GM21723 (cell line): ENCODE data around the gene SUPT3H.

ENCODE experiments used
- ATAC-seq: cut with Tn5 transposase; IDR thresholded peaks from one replicate; pipeline ENCODE4 v1.9.1; 2021; ENCODE audit warnings: mild to moderate bottlenecking, moderate library complexity; ENCODE audit not compliant: unreplicated experiment

Gene SUPT3H

DNA sequence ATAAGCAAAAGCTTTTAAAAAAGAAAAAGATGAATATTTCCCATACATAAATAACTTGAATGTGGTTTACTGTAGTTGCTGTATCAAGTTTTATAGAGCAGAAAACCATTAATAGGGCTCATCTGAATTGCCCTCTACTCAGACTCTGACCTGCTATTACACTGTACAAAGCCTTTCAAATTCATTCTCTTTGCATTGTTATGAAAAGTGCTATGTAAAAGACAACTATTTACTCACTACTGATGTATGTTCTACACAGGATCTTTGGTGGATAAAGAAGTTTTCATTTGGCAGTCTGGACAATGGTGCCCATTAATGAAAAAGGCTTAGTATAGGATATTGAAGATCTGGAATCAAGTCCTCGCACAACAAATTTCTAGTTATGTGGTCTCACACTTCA, 248.7 kb downstream of the SUPT3H start:
- ATAC-seq: no peak

DNA sequence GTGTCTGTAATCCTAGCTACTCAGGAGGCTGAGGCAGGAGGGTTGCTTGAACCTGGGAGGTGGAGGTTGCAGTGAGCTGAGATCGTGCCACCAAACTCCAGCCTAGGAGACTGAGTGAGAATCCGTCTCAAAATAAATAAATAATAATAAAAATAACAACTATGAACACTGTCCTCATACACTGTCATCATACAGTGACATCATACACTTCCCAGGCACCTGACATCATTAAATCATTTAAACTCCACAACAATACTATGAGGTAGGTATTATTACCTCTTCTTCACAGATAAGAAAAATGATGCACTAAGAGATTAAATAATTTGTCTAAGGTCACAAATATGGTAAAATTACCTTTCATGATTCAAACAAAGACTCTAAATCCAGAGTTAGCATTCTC, 250.5 kb downstream of the SUPT3H start:
- no peak for ATAC-seq

DNA sequence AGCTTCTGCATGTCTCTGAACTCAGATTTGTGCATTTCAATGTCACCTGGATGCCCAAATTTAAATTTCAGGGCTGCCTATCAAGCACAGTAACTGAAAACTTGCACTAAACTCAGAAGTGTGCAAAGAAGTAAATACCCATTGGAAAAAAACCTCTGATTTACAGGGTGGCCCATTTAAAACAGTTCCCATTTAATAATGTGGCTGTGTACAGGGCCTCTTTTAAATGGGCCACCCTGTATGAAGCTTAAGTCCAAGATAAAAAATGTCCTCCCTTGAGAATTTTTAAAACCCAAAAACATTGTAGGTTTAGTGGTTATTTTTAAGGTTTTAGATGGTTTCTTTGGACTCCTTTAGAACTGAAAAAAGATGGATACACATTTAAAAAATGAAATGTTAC, 251.7 kb downstream of the SUPT3H start:
- ATAC-seq: no peak

DNA sequence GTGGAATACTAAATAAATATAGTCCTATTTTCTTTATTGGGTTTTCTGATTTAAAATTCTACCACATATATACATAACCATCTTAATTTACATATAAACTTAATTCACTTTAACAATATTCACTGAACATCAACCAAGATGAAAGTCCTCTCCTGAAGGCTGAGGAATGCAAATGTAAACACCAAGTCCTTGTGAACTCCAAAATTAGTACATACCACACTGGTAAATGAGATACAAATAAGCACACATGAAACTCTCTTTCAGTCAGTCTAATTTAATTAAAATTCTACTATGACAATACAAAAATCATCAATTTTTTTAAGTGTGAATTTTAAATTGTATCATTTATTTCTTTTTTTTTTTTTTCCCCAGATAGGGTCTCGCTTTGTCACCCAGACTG, 254.7 kb downstream of the SUPT3H start:
- no peak for ATAC-seq

DNA sequence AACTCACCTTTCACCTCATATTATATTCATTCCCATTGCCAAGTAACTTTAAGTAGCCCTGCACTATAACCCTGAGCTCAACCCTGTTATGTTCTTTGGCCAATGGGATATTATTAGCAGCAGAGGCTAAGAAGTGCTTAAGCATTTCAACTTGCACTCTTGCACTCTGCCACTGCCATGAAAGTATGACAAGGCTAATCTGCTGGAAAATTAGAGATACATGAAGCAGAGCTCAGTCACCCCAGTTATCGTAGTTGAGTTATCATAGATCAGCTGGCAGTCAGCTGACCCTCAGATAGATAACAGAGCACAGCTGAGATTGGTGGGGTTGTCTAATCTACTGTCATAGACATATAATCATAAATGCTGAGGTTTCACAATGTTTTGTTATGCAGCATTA, 259.0 kb downstream of the SUPT3H start:
- no peak for ATAC-seq

DNA sequence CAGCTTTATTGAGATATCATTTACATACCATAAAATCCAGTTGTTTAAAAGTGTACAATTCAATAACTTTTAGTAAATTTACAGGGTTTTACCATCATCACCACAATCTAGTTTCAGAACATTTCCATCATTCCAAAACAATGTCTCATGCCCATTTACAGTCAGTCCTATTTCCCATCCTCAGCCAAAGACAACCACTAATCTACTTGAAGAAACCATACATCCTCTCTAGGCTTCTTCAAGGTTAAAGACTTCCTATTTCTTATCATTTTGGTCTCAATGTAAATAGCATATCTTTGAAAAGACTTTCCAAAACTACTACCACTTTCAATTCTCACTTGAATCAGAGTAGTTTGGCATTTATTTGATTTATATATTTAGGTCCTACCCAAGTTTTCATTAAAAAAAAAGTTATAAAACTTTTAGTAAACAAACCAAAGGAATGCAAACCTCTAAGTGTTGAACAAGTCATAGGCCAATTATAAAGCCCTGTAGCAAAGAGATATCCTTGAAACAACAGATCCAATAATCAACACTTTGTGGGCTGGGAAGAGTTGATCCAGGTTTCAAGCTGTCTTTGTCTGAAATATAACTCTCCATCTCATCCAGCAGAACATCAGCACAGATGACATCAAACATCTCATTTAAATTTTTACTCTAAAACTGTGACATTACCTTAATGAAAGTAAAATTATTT, 260.9 kb downstream of the SUPT3H start:
- ATAC-seq: no peak

DNA sequence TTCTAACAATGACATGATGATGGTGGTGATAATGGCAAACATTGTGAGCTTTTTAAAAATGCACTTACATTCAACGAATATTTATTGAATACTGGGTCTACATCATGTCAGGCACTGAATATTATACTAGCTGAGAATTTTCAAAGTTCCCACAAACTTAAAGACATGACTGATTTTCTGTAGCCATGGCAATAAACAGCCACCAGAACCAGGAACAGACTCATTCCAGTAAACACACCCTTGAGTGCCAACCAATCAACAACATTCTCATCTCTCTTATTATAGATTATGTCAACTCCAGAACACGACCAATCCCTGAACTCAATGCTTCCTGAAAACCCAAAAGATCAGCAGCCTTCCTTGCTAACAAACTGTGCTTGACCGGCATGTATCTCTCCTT, 262.0 kb downstream of the SUPT3H start:
- no peak for ATAC-seq

DNA sequence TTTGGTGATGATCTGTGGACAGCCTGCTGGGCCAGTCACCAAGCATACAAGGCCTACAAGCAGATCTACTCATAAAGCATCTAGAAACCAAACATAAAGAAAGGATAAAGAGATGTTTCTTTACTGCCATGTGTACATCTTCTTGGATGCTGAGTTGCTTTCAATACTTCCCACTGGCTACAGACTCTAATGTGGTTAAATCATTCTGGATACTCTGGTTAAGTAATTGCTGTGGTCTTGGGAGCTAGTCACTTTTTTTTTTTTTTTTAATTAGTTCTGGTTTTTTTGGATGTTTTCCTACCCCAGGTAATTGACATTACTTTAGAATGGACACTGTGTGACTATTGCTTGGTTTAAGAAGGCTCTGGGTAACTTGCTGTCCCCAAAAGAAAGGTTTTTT, 265.0 kb downstream of the SUPT3H start:
- no peak for ATAC-seq

DNA sequence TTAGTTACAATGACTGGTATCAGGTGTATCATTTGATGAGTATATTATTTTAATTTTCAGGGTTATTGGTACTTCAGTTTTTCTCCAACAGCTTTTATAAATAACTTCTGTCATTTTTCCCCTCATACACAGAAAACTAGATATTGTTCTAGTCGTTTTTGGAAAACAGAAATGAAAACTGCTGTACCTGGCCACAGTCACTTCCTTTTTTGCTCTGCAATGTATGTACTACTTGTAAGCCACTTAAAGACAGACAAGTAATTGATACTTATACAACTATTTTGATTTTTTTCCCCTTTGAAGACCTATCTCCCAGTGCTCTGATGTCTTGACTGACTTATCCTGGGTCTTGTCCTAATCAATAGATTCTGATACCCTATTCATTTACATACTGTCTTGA, 268.2 kb downstream of the SUPT3H start:
- ATAC-seq: no peak

DNA sequence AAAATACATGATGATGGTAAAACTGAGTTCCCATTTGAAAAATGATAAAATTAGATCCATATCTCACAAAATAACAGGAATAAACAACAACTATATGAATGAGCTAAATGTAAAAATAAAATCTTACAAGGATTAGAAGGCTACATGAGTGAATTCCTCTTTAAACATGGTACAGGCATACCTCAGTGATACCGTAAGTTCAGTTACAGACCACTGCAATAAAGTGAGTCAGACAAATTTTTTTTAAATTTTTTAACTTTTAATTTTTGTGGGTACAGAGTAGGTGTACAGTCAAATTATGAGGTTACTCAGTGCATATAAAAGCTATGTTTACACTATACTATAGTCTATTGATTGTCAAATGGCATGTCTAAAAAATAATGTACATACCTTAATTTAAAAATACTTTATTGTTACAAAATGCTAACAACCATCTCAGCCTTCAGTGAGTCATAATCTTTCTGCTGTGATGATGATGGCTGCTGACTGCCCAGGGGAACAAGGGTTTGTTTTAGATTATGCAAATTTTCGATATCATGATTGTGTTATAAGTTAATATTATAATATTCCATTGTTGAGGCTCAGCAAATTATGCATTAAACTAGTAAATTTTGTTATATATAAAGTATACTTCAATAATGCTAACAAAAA, 272.4 kb downstream of the SUPT3H start:
- no peak for ATAC-seq

DNA sequence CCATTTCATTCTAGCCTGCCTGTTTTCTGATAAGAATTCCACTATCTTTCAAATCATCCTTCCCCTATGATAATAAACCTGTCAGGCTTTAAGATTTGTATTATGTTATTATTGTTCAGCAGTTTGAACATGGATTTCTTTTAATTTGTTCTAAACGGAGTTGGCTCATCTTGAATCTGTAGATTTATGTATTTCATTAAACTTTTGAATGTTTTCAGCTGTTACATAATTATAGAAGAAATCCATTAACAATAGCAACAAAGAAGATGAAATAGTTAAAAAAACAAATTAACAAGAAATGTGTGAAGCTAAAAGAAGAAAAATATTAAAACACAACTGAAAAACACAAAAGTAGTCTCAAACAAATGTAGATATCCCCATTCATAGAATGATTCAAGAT, 273.3 kb downstream of the SUPT3H start:
- ATAC-seq: no peak

DNA sequence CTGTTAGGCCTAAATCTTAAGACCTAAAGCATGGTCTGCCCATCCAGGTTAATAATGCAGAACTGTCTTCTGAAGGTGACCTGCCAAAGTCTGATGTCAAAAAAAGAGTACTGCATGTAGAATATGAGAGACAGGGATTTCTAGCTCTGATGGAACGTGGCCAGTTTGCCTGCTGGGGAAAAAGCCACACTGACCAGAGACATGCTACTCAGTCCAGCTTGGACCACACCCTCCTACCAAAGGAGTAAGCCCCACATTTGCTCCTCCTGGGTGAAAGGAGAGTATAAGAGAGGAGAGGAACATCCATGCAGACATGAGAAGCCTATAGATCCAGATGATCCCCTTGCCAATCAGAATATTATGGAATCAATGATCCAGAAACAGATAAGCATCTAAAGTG, 279.5 kb downstream of the SUPT3H start:
- no peak for ATAC-seq

DNA sequence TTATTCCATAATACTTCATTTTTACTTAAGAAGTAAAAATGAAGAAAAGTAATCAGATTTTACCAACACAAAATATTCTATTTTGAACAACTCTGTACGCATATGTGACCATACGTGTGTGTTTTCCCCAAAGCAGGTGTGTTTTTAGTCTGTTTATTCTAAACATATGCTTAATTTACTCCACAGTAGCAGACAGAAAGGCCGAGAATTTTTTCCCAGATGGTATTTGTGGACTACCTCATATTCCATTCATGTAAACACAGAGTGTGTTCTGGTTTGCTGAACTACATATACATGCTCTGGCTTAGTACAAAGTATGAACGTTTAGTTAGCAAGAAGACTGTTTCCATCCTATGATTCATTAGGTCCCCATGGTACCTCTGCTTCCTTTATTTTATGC, 282.9 kb downstream of the SUPT3H start:
- no peak for ATAC-seq

DNA sequence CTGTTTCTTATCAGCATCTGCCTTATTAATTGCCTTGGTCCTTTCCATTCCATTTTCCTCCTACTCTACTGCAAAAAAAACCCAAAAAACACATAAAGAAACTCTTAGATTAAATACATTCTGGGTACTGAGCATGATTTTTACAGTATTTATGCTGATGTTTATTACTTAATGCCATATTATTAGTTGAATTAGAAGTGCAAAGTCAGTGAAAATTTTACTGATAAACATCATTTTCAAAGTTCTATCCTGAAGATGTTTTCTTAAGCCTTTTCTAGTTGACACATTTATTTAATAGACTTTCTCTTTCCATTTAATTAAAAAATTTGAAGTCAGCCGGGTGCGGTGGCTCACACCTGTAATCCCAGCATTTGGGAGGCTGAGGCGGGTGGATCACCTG, 285.6 kb downstream of the SUPT3H start:
- ATAC-seq: no peak

DNA sequence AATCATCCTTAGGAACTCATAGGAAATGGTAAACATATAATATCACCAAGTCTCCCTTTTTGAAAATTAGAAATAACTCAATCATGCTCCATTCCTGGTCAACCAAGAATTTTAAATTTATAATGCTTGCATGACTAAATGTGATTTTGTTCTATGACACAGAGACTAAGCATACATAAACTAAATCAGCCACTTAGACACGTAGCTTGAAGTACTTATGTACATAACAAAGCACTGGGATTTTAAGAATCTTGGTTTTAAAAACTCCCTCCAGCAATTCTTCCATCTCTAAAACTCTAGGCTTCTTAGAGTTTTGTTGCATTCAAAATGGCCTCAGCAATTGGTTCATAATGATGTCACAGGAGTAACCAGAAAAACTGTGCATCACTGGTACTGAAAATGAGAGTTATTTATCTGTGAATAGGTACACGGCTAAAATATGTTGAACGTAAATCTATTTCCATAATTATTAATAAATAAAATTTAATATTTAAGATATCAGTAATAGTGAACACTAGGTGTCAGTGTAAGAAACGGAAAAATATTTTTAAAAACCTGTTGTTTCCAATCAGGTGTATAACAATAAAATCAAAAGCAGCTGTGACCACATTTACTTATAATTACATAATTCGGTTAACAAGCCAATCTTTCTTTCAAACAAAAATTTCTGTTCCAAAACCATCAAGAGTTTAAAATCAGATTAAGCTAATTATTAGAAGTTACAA, 291.2 kb downstream of the SUPT3H start:
- ATAC-seq: no peak

DNA sequence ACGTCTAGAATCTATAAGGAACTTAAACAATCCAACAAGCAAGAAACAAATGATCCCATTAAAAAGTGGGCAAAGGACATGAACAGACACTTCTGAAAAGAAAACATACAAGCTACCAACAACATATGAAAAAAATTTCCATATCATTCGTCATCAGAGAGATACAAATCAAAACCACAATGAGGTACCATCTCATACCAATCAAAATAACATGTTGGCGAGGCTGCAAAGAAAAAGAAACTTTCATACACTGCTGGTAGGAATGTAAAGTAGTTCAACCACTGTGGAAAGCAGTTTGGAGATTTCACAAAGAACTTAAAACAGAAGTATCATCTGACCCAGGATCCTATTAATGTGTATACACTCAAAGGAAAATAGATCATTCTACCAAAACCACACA, 293.5 kb downstream of the SUPT3H start:
- no peak for ATAC-seq

DNA sequence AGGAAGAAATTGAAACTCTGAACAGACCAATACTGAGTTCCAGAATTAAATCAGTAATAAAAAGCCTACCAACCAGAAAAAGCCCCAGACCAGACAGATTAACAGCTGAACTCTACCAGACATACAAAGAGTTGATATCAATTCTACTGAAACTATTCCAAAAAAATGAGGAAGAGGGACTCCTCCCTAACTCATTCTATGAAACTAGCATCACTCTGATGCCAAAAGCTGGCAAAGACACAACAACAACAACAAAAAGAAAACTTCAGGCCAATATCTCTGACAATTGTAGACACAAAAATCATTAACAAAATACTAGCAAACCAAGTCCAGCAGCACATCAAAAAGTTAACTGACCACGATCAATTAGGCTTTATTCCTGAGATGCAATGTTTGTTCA, 295.6 kb downstream of the SUPT3H start:
- no peak for ATAC-seq

DNA sequence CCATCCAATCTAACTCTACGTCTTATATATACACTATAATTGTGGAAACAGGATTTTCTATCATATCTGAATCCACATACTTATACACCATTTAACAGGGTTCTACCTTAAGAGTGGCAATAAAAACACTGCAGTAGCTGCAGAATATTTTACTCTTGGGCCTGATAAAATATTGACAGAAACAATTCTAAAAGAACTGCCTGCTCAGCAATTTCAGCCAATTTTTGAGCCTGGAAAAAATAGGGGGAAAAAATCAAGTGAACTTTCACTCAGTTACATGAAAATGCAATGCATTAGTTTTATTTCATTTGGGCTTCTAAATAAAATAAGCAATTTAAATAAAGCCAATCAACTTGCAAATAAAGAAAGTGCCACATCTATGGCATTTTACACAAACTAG, 296.1 kb downstream of the SUPT3H start:
- no peak for ATAC-seq

DNA sequence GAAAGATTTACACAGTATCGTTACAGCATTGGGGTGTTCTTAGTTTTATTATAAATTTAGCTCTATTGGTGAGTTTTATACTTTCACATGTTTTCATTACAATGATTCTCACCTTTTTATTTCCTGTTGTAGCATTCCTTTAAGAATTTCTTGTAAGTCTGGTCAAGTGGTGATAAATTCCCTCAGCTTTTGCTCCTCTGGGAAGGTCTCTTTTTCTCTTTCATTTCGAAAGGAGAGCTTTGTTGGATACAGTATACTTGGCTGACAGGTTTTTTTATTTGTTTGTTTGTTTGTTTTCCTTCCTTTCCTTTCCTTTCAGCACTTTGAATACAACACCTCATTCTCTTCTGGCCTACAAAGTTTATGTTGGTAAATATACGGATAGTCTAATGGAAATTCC, 299.3 kb downstream of the SUPT3H start:
- no peak for ATAC-seq

DNA sequence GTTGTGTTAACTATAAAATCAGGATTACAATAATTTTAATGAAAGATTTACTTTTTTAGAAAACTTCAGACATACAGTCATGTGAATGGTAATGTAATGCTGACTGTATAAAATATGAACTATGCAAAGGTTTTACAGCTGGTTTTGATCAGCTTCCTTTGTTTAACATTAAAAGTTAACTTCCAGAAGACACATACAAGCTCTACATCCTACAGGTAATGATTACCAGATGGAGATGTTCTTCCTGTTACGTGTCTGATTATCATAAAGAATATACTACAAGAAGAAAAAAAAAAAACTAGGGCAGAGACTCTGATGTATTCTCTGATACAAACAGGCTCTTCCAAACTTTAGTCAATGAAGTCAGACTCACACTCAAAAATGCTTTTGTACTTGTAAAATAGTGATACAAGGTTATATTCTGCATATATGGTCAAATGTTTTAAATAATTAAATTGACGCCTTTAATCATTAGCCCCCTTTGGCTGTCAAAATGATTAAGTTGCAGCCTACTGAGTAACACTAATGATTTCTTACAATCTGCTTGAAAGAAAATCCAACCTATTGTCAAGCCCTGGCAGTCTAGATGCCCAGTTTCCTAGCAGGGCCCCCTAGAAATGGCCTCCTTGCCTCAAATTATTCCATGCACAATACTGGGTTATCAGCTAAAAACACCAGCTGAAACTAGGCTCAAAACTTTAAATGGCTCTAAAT, 301.4 kb downstream of the SUPT3H start:
- ATAC-seq: no peak

DNA sequence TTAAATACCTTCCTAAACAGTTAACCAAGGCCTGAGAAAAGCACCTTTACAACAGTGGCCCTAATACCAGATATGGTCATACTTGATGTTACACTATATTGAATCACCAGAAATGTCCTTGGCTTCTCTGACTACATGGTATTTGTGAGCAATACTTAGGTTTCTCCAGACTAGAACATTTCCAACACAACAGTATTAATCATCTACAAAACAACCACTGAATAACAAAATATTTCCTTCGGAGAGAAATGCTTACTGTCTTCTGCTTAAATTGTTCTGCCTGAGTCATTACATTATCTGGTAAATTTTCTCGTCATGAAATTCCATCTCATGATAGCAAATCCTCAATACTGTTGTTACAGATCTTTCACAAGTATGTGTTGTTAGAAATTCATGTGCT, 302.5 kb downstream of the SUPT3H start:
- no peak for ATAC-seq

DNA sequence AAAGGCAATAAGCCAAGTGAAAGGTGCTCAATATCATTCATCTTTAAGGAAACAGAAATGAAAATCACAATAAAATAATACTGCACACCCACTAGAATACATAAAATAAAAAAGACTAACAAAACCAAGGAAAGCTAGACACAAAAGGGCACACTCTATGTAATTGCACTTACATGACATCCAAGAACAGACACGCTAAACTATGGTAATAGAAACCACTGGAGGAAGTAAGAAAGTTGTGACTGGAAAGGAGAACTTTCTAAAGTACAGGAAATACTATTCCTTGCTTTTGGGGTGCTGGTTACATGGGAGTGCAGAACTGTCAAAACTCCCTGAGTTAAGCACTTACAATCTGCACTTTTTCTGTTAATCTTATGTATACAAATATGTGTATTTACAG, 303.3 kb downstream of the SUPT3H start:
- ATAC-seq: no peak
